GM21737 (cell line): ENCODE data around the gene TAF5L.
"Not testable (repeated sequence)": the region's sequence is repeated elsewhere in the genome, so short reads cannot be mapped to it uniquely, and the experiment has no call there.

Experiments used
- ATAC-seq: cut with Tn5 transposase; IDR thresholded peaks from one replicate; pipeline ENCODE4 v1.9.1; 2021; ENCODE audit warnings: mild to moderate bottlenecking, moderate library complexity; ENCODE audit not compliant: unreplicated experiment

TAF5L gene

GRCh38 chr1:229608590-229608989 lies 17.3 kb downstream of the TAF5L start:
- no peak for ATAC-seq

- no peak for ATAC-seq
Measured at GRCh38 chr1:229607370-229607769, 18.6 kb downstream of the TAF5L start.

- no peak for ATAC-seq
Measured at GRCh38 chr1:229603371-229604005, 22.4 kb downstream of the TAF5L start.

- ATAC-seq: no peak
Measured at GRCh38 chr1:229600229-229600628, 25.7 kb downstream of the TAF5L start.

- ATAC-seq: no peak
Measured at GRCh38 chr1:229599218-229599954, 26.5 kb downstream of the TAF5L start.

DNA sequence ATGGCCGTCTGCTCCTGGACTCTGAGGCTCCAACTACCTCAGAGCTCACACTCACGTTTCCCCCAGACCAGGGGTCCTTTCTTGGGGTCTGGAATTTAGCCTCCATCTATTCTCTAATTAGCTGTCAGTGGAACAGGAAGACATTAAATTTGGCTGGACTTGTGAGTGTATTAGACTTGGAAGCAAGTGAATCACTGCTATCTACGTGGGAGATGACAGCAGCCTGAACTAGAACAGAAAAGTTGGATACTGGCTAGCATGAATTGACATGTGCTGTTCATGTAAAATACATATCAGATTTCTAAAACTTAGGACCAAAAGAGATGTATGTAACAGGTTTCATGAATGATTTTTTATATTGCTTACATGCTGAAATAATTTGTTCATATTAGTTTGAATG lies 28.0 kb downstream of the TAF5L start:
- ATAC-seq: no peak

GRCh38 chr1:229596925-229597699 lies 28.8 kb downstream of the TAF5L start:
- no peak for ATAC-seq

- ATAC-seq: not testable (repeated sequence)
Measured at GRCh38 chr1:229595876-229596275, 30.0 kb downstream of the TAF5L start.

- no peak for ATAC-seq
Measured at GRCh38 chr1:229594227-229595008, 31.5 kb downstream of the TAF5L start.

DNA sequence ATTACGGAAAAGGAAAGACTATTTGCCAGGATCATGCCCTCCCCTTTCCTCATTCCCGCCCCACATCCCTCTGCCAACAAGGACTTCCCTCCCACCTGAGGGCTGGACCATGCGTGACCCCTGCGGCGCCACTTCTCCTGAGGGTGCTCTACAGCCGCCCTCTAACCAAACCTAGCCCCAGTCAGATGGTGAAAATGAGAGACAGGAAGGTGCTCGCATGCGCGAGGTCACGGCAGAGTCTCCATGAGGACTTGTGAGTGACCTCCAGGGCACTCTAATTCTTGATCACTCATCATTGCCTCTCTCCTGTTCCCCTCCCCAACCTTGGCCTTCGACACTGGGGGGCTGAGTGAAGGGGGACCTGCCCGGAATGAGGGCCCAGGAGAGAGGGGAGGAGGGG lies 32.1 kb downstream of the TAF5L start:
- no peak for ATAC-seq

- no peak for ATAC-seq
Measured at GRCh38 chr1:229590119-229590518, 35.8 kb downstream of the TAF5L start.

GRCh38 chr1:229585338-229585737 lies 40.6 kb downstream of the TAF5L start:
- ATAC-seq: no peak

GRCh38 chr1:229582715-229583114 lies 43.2 kb downstream of the TAF5L start:
- no peak for ATAC-seq

GRCh38 chr1:229582011-229582694 lies 43.8 kb downstream of the TAF5L start:
- no peak for ATAC-seq

DNA sequence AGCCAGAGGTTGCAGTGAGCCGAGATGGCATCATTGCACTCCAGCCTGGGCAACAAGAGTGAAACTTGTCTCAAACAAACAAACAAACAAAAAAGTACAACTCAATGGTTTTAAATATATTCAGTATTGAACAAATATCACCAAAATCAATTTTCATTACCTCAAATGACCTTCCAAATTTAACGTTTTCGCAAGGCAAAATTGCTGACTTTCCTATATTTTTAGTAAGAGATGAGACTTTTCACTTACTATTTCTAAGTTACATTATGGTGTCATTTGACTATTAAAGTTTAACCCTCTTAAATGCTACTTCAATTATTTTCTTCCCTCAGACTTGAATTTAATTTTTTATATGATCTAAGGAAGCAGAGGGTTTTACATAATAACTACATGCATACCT lies 44.4 kb downstream of the TAF5L start:
- ATAC-seq: no peak

DNA sequence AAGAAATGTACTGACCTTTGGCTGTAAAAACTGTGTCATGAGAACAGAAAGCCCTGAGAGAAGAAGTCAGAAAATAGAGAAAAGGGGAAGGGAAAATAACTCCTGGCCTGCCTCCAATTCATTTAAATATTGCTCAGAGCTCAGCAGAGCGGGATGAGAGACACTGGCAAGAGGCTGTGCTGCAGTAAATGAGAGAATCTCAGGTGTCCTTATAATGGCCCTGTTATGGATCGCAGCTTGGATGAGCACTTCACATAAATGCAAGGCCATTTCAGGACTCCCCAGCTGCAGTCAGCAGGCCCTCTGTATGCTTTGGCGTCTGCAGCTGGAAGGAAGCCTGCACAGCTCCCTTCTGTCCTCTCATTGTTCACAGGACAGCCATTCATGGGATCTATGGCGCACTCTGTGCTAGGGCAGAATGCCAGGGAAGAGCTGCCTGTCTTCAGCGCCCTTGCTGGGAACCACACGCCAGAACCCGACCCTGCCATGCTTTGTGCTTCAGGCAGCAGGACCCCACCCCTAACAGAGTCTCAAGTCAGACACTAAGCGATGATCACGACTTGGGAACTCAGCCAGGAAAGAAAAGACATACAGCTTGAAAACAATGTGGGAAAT lies 46.8 kb downstream of the TAF5L start:
- ATAC-seq: no peak

DNA sequence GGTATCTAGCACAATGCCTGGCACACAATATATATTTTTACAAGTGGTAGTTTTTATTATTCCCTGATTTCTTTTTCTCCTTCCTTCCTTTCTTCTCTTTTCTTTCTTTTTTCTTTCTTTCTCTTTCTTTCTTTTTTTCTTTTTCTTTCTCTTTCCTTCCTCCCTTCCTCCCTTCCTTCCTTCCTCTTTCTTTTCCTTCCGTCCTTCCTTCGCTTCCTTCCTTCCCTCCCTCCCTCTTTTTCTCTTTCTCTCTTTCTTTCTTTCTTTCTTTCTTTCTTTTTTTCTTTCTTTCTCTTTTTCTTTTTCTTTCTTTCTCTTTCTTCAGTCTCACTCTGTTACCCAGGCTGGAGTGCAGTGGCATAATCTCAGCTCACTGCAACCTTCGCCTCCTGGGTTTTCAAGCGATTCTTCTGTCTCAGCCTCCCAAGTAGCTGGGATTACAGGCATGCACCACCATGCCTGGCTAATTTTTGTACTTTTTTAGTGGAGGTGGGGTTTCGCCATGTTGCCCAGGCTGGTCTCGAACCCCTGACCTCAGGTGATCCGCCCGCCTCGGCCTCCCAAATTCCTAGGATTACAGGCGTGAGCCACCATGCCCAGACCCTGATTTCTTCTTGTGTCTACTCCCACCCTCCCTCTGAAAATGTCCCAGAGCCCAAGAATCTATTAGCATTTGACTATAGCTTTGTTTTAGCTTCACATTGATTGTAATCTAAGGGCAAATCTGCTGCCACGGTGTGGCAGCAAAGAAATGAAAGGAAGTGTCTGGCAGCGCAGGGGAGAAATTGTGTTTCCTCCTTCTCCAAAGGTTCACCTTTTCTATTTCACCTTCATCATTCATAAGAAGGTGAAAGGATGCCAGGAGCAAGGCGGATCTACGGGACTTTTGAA lies 47.5 kb downstream of the TAF5L start:
- ATAC-seq: no peak

- no peak for ATAC-seq
Measured at GRCh38 chr1:229574679-229575442, 51.1 kb downstream of the TAF5L start.
